Measurements from ENCODE around the gene SPATA7. TPM values are rescaled to one million over a fixed set of nuclear protein-coding genes. Genes with fewer than 3 reads are reported as not detected.

The SPATA7 gene
- total RNA-seq, 1 donor from 2014 or later: 6.5 TPM

DNA sequence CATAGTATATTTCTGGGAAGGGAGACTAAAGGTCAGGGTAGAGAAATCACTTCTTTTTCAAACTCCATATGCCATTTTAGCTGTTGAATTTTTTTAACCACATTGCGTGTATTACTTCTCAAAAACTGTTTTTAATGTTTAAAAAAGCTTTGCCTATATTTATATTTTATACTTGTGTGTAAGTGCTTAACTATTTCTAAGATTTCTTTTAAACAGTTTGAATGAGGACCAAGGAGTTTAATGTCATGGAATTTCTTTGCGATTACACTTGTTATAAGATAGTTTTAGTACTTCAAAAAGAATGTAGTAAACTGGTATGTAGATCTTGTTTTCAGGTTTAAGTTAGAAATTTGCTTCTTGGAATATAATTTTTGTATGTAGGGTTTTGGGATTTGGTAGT, 7.2 kb downstream of the SPATA7 start:
- Mint-ChIP-seq H3K4me3 (ENCODE audit: unreplicated experiment) (no peak overlapping the region), H3K36me3 (ENCODE audit: low read depth, unreplicated experiment) (no peaks in the 10 kb centered on the region), H3K27ac (ENCODE audit: unreplicated experiment) (no peak overlapping the region), H3K27me3 (ENCODE audit: low read depth, unreplicated experiment) (no peaks in the 10 kb centered on the region), H3K9me3 (ENCODE audit: unreplicated experiment) (no peaks in the 10 kb centered on the region), H3K4me1 (ENCODE audit: low read depth, unreplicated experiment) (no peaks in the 10 kb centered on the region)
- no peaks in the 10 kb centered on the region for H3K27me3 ChIP-seq (ENCODE audit: insufficient read depth, low read length)
- H3K4me2 ChIP-seq (ENCODE audit: low read length): no peak overlapping the region
- H3K9me3 ChIP-seq (ENCODE audit: insufficient read depth, low read depth, low read length): no peaks in the 10 kb centered on the region
- no peaks in the 10 kb centered on the region for H3K4me1 ChIP-seq (ENCODE audit: insufficient read depth, low read length)
- H3K9ac ChIP-seq (ENCODE audit: low read length): no peak overlapping the region
- no peak for DNase-seq (ENCODE audit: low read depth)
- H4K20me1 ChIP-seq (ENCODE audit: insufficient read depth, low read length): no peaks in the 10 kb centered on the region
- H3K27ac ChIP-seq (ENCODE audit: low read depth, low read length): no peak overlapping the region
- no peak for FAIRE-seq
- H2AFZ ChIP-seq (ENCODE audit: low read depth, low read length): no peak overlapping the region
- H3K36me3 ChIP-seq (ENCODE audit: insufficient read depth, low read length): peaks cover 8% of the 10 kb centered on the region
- no peaks in the 10 kb centered on the region for H3K79me2 ChIP-seq (ENCODE audit: insufficient read depth, low read length)
- TF ChIP-seq, protein P1, sequence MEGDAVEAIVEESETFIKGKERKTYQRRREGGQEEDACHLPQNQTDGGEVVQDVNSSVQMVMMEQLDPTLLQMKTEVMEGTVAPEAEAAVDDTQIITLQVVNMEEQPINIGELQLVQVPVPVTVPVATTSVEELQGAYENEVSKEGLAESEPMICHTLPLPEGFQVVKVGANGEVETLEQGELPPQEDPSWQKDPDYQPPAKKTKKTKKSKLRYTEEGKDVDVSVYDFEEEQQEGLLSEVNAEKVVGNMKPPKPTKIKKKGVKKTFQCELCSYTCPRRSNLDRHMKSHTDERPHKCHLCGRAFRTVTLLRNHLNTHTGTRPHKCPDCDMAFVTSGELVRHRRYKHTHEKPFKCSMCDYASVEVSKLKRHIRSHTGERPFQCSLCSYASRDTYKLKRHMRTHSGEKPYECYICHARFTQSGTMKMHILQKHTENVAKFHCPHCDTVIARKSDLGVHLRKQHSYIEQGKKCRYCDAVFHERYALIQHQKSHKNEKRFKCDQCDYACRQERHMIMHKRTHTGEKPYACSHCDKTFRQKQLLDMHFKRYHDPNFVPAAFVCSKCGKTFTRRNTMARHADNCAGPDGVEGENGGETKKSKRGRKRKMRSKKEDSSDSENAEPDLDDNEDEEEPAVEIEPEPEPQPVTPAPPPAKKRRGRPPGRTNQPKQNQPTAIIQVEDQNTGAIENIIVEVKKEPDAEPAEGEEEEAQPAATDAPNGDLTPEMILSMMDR (IDR thresholded peaks at IDR 0.05; ENCODE audit: insufficient read depth, low read depth, low read length): no peak
- no peak for TF ChIP-seq EZH2 (IDR thresholded peaks at IDR 0.05; ENCODE audit: insufficient read depth, low read length)
- H3K4me3 ChIP-seq (ENCODE audit: insufficient read depth, low read depth, low read length): no peak overlapping the region

DNA sequence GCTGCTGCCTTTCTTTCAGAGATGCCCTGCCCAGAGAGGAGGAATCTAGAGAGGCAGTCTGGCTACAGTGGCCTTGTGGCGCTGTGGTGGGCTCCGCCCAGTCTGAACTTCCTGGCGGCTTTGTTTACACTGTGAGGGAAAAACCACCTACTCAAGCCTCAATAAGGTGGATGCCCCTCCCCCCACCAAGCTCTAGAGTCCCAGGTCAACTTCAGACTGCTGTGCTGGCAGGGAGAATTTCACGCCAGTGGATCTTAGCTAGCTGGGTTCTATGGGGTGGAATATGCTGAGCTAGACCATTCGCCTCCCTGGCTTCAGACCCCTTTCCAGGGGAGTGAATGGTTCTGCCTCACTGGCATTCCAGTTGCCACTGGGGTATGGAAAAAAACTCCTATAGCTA, 25.6 kb downstream of the SPATA7 start:
- no peak for FAIRE-seq

DNA sequence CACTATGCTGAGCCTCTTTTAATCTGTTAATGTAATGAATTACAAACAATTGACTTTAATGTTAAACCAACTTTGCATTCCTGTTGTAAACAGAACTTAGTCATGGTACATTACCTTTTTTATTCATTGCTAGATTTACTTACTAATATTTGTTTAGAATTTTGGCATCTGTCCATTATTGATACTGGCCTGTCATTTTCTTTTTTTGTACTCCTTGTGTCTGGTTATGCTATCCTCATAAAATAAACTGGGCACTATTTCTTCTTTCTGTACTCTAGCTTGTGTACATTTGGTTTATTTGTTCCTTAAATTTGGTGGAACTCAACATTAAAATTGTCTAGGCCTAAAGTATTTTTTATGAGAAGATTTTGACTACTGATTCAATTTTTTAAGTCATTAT, 32.1 kb downstream of the SPATA7 start:
- no peak overlapping the region for H3K4me3 Mint-ChIP-seq (ENCODE audit: unreplicated experiment)
- Histone ChIP-seq H3K36me3 (ENCODE audit: insufficient read depth, low read length) (no peaks in the 10 kb centered on the region), H3K27ac (ENCODE audit: low read depth, low read length) (no peak overlapping the region), H3K9me3 (ENCODE audit: insufficient read depth, low read depth, low read length) (no peaks in the 10 kb centered on the region), H3K4me1 (ENCODE audit: insufficient read depth, low read length) (no peaks in the 10 kb centered on the region), H3K4me2 (ENCODE audit: low read length) (no peak overlapping the region), H3K79me2 (ENCODE audit: insufficient read depth, low read length) (no peaks in the 10 kb centered on the region), H4K20me1 (ENCODE audit: insufficient read depth, low read length) (no peaks in the 10 kb centered on the region), H3K9ac (ENCODE audit: low read length) (no peak overlapping the region), H3K4me3 (ENCODE audit: insufficient read depth, low read depth, low read length) (no peak overlapping the region), H3K27me3 (ENCODE audit: insufficient read depth, low read length) (no peaks in the 10 kb centered on the region), H2AFZ (ENCODE audit: low read depth, low read length) (no peak overlapping the region)
- H3K36me3 Mint-ChIP-seq (ENCODE audit: low read depth, unreplicated experiment): peaks cover 36% of the 10 kb centered on the region
- H3K27me3 Mint-ChIP-seq (ENCODE audit: low read depth, unreplicated experiment): no peaks in the 10 kb centered on the region
- DNase-seq (ENCODE audit: low read depth) (no peak), FAIRE-seq (no peak)
- no peak for TF ChIP-seq EZH2 (IDR thresholded peaks at IDR 0.05; ENCODE audit: insufficient read depth, low read length)
- TF ChIP-seq, protein P1 (IDR thresholded peaks at IDR 0.05; ENCODE audit: insufficient read depth, low read depth, low read length): no peak
- no peak overlapping the region for H3K27ac Mint-ChIP-seq (ENCODE audit: unreplicated experiment)
- peaks cover 17% of the 10 kb centered on the region for H3K9me3 Mint-ChIP-seq (ENCODE audit: unreplicated experiment)
- no peaks in the 10 kb centered on the region for H3K4me1 Mint-ChIP-seq (ENCODE audit: low read depth, unreplicated experiment)

More for the DNA sequence above, 25.6 kb downstream of the SPATA7 start:
- no peaks in the 10 kb centered on the region for H3K4me1 Mint-ChIP-seq (ENCODE audit: low read depth, unreplicated experiment)
- no peaks in the 10 kb centered on the region for H3K27me3 Mint-ChIP-seq (ENCODE audit: low read depth, unreplicated experiment)
- Histone ChIP-seq H3K79me2 (ENCODE audit: insufficient read depth, low read length) (no peaks in the 10 kb centered on the region), H3K36me3 (ENCODE audit: insufficient read depth, low read length) (no peaks in the 10 kb centered on the region), H4K20me1 (ENCODE audit: insufficient read depth, low read length) (no peaks in the 10 kb centered on the region), H3K27me3 (ENCODE audit: insufficient read depth, low read length) (no peaks in the 10 kb centered on the region), H2AFZ (ENCODE audit: low read depth, low read length) (no peak overlapping the region), H3K27ac (ENCODE audit: low read depth, low read length) (no peak overlapping the region), H3K4me2 (ENCODE audit: low read length) (no peak overlapping the region), H3K4me3 (ENCODE audit: insufficient read depth, low read depth, low read length) (no peak overlapping the region), H3K4me1 (ENCODE audit: insufficient read depth, low read length) (no peaks in the 10 kb centered on the region), H3K9ac (ENCODE audit: low read length) (no peak overlapping the region), H3K9me3 (ENCODE audit: insufficient read depth, low read depth, low read length) (no peaks in the 10 kb centered on the region)
- DNase-seq (ENCODE audit: low read depth): no peak
- H3K36me3 Mint-ChIP-seq (ENCODE audit: low read depth, unreplicated experiment): peaks cover 39% of the 10 kb centered on the region
- TF ChIP-seq, protein P1 (IDR thresholded peaks at IDR 0.05; ENCODE audit: insufficient read depth, low read depth, low read length): no peak
- no peak for TF ChIP-seq EZH2 (IDR thresholded peaks at IDR 0.05; ENCODE audit: insufficient read depth, low read length)
- no peak overlapping the region for H3K4me3 Mint-ChIP-seq (ENCODE audit: unreplicated experiment)
- H3K27ac Mint-ChIP-seq (ENCODE audit: unreplicated experiment): no peak overlapping the region
- peaks cover 11% of the 10 kb centered on the region for H3K9me3 Mint-ChIP-seq (ENCODE audit: unreplicated experiment)

All from astrocyte (in vitro differentiated cells and primary cell).